HG03520 (cell line): Measurements from ENCODE around the gene CCDC127.

Experiments used
- ATAC-seq: cut with Tn5 transposase; IDR thresholded peaks from one replicate; pipeline ENCODE4 v1.9.1; 2021; ENCODE audit warnings: mild to moderate bottlenecking, moderate library complexity; ENCODE audit not compliant: unreplicated experiment

The CCDC127 gene

DNA sequence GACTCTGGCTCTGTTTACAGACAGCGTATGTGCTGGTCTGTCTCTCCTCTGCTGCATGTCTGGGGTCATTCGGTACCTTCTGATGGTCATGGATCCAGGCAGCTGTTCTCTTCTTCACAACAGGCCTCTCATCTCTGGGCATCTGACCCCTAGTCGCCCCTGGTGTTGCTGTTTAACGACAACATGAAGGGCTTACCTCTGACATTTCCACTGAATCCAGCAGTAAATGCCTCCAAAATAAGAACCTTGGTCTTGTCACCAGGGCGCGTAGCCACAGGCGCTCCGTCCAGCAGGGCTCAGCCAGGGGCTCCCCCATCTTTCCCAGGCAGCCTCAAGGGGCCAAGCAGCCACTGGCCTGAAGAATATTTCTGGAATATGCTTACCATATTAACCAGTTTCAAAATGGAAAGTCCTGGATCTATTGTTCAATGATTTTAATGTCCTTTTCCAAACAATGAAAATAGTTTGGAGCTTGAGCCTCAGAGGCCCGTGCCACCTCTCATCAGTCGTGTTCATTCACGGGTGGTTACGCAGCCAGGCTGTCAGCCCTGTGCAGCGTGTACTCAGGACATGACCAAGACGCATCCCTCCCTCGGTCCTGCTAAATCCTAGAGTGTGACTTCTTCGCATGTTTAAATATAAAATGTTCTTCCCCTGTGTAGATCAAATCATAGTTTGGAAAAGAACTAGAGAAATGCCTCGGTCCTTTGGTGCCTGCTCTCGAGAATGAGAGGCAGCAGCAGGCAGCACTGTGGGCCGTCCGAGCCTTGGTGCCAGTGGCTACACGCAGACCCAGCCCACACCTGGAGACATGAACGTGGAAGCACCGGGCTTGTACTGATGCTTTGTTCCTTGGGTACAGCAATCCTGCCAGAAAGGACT, 56.8 kb downstream of the CCDC127 start:
- no peak for ATAC-seq

DNA sequence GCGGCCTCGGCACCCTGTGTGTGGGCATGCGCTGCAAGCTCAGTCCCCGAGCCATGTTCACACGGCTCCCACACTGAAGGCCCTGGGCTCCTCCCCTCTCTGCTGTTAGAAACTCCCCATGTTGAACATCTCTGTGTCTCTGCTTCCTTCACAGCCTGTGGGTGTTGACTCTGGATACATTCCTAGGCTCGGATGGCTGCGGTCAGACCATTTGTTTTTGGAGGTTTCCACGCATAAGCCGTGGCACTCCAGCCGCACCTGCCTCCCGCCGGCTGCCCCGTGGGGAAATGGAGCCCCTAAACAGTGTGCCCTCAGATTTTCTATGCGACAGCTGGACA, 57.8 kb downstream of the CCDC127 start:
- no peak for ATAC-seq

DNA sequence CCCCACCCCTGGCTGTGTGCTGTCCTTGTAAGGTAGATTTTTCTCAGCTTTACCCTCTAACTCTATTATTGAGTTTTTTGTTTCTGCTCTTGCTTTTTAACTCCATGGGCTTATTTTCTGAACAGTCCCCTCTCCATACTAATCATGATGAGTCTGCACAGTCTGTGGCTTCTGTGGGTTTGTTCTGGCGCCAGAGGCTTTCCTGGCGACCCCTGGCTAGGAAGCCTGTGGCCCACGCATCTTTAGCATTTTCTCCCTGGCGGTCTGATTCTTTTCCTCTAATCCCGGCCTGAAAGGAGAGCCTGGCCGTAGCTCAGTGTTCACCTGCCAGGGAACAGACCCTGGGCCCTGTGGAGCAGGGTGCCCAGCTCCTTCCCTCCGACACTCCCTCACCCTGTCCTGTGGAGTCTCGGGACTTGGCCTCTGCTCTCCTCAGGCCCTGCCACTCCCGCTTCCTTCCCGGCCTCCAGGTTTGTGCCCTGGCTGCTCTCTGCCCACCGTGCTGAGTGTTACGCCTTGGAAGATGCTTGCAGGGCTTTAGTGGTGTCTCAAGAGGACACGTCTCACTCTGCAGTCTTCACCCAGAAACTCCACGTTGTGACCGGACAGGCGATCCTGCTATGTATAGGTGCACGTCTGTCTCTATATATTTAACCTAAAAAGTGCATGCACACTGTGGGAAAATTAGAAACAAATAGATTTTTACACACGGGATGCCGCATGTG, 58.3 kb downstream of the CCDC127 start:
- no peak for ATAC-seq

DNA sequence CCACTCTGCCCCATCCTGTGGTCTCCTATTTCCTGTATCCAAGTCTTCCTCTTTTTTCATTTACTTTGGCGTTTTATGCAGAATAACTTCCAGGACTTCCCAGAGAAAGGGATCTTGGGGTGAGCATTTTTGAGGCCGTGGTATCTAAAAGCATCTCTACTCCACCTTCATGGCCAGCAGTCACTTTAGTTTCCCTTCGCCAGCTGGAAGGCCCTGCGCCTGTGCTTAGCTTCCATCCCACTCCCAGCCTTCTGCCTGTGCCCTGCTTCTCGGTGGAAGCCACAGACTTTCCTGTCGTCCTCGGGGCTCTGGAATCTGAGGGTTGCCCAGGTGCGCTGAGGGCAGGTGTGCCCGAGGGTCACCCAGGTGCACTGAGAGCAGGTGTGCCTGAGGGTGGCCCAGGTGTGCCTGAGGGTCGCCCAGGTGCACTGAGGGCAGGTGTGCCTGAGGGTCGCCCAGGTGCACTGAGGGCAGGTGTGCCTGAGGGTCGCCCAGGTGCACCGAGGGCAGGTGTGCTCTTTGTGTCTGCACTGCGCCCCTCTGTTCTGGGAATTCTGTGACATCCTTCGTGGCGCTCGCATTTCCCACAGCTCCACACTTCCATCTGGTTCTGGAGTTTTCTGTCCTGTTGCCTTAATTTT, 59.0 kb downstream of the CCDC127 start:
- ATAC-seq: no peak

DNA sequence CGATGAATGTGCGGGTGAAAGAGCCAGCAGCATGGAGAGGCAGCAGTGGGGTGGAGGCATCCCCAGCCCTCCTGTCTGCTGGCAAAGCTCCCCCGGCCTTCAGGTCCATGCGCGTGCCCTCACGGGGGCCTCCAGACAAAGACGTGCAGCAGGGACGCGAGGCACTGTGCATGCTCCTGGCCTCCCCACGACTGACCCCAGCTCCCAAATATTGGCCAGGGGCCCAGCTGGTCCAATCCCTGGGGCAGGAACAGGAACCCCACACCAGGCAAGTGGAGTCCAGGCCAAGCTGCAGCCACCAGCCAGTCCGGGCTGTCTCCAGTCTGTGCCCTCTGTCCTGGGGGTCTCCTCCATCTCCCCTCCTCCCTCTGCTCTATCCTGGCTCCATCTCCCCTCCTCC, 60.2 kb downstream of the CCDC127 start:
- ATAC-seq: no peak

DNA sequence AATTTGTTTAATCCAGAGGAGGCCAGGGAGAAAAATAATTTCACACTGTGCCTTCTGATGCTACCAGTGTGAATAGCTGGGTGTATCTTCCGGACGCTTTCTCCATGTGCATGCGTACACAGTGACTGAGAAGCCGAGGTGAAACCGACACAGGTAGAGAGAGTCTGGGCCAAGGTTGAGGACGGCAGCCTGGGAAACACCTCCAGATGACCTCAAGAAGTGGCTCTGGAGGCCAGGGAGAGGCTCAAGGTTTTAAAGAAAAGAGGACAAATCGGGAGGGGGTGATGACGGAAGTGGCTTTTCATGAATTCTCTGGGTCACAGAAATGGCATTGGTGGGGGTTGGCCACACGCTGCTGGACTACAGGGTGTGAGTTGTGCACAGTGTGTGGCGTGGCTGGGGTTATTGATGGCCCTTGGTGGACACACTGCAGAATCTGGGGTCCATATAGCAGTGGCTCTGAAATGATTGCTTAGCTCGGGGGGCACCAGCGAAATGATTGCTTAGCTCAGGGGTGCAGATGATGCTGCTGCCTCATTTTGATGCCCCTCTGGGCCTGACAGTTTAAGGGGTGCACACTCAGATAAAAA, 60.7 kb downstream of the CCDC127 start:
- ATAC-seq: no peak

DNA sequence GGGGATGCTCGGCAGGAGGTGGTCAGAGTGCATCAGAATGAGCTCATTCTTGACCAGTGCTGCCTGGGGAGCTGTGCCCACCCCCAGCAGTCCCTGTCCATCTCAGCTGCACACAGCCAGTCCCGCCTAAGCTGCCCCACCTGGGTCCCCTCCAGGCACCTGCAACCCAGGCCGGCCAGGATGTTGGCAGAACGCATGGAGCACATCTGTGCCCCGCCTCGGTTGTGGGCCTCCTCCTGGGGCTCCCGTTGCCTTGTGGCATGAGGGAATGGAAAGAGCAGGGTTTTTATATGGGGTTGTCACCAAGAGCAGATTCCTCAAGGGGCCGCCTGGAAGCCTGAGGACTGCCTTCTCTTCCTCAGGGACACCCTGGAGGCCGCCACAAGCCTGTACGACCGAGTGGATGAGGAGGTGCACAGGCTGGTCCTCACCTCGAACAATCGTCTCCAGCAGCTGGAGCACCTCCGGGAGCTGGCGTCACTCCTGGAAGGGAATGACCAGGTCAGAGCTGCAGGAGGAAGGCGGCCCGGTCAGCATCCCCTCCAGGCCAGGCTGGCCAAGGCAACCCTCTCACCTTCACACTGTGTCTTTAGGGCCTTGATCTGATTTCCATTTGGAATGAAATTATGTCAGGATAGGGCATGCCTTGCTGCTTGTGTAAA, 61.4 kb downstream of the CCDC127 start:
- ATAC-seq: no peak

DNA sequence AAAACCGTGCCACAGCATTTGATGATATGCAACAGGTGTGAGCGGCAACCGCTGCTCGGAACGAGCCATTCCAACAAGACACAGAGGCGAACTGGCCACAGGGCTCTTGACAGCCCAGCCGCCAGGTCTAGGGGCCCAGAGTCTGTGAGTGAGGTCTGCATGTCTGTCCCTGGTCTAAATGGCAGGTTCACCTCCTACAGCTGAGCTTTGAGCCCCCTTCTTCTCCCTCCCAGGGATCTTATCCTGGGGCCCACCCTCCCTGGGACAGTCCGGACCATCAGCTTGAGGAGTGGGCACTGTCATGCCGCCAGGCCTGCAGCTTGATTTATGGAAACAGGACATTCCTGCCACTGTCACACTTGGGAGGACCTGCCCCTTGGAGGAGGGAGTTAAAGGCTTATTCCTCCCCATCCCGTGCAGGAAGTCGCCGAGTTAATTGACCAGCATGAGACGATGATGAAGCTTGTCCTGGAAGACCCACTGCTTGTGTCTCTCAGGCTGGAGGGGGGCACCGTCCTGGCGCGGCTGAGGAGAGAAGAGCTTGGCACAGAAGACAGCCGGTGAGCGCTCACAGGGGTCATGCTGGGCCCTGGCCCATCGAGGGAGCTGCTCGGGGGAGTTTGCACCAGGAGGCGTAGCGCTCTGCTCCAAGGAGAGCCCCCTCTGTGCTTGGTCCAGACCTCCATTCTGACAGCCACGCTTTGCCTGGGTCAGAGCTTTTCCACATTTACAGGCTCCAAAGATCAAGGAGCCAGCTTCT, 62.1 kb downstream of the CCDC127 start:
- ATAC-seq: no peak

DNA sequence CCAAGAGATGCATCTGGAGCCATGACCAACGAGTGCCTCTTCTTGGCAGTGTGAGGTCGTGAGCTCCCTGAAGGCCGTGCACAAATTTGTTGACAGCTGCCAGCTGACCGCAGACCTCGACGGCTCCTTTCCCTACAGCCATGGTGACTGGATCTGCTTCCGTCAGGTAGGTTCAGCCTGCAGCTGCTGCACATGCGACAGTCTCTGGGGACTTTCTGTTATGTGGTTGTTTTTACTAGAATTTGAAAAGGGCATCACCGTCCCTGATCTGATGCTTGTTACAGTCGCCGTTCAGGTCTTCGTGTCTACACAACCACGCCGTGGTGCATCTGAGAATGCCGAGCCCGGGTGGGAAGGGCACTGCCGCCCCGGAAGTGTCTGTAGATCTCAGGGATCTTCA, 63.1 kb downstream of the CCDC127 start:
- no peak for ATAC-seq

DNA sequence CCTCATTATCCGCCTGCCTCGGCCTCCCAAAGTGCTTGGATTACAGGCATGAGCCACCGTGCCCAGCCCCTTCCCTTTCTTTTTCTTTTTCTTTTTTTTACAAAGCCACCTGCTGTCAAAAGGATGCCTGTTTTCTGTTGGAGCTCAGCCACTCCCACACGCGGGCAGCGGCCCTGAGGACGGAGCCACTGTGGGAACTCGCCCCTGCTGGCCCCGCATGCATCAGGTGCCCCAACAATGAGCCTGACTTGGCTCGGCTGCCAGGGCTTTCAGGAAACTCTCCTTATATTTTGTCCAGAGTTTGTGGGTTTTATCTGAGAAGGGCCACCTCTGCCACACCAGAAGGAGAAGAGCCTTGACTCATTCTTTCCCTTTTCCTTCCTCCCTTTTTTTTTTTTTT, 63.7 kb downstream of the CCDC127 start:
- ATAC-seq: no peak

DNA sequence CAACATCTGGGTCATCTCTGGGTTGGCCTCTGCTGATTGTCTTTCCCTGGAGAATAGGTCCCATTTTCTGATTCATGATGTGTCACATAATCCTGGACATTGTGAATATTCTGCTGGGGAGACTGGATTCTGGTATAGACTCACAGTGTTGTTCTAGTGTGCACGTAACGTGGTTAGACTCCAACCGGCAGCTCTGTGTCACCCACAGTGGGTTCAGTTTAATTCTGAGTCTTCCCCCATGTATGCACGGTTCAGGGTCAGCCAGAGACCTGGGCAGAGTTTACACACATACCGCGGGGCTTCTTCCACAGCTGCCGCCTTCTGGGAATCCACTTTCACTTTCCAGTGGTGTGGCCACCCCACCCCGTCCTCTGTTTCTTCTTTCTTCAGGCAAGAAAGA, 64.7 kb downstream of the CCDC127 start:
- ATAC-seq: no peak

DNA sequence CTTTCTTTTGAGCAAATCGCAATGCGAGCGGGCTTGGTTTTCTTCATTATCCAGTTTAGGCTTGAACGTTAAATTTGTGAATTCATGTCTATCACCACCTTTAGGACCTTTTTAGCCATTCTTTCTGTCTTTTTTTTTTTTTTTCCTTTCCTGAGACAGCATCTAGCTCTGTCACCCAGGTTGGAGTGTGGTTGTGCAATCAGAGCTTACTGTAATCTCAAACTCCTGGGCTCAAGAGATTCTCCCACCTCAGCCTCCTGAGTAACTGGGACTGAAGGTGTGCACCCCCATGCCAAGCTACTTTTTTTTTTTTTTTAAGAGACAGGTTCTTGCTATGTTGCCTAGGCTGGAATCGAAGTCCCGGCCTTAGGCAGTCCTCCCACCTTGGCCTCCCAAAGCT, 65.9 kb downstream of the CCDC127 start:
- no peak for ATAC-seq

DNA sequence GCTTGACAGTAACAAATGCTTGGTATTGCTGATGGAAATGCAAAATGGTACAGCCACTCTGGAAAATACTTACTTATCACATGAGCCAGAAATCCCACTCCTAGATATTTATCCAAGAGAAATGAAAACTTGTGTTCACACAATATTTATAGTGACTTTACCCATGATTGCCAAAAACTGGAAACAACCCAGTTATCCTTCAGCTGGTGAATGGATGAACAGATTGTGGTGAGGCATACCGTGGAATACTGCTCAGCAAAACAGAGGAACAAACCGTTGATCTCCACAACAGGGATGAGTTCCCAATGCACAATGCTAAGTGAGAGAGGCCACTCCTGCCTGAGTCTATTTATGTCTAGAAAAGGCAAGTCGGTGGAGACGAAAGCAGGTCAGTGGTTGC, 67.2 kb downstream of the CCDC127 start:
- ATAC-seq: no peak

DNA sequence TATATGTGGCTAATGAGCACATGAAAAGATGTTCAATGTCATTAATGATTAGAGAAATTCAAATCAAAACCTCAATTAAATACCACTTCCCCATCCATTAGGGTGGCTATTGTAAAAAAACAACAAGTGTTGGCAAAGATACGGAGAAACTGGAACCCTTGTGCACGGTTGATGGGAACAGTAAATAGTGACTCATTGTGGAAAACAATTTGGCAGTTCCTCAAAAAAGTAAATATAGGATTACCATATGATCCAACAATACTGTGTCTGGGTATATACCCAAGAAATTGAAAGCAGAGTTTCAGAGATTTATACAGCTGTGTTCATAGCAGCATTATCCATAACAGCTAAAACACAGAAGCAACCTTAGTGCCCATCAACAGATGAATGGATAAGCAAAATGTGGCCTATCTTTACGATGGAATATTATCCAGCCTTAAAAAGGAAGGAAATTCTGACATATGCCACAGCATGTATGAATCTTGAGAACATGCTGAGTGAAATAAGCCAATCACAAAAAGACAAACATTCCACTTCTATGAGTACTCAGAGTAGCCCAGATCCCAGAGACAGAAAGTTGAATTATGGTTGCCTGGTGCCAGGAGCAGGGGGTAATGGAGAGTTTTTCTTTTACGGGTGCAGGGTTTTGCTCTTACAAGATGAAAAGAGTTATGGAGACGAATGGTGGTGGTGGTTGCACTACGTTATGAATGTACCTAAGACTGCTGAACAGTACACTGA, 68.0 kb downstream of the CCDC127 start:
- ATAC-seq: no peak

DNA sequence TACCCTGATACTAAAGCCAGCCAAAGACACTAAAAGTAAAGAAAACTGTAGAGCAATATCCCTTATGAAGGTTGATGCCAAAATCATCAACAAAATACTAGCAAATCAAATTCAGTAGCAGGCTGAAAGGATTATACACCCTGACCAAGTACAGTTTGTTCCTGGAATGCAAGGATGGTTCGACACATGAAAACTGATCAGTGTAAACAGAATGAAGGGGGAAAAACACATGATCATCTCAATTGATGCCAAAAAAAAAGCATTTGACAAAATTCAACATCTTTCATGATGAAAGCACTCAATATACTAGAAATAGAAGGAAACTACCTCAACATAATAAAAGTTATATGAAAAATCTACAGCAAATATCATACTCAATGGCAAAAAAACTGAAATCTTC, 70.2 kb downstream of the CCDC127 start:
- no peak for ATAC-seq
